H9 (cell line): Measurements from ENCODE around the gene EXOC3. TPM values are rescaled to one million over a fixed set of nuclear protein-coding genes. Genes with fewer than 3 reads are reported as not detected.

Source experiments
- DNase-seq: peaks from one replicate; pipeline ENCODE4 v3.0.0-alpha.2; 2017
- H2AFZ ChIP-seq: one replicate; pipeline ENCODE4 v1.6.1; 2013; ENCODE audit warnings: mild to moderate bottlenecking, low read length, control low read depth, moderate library complexity
- H2AK5ac ChIP-seq: 2 replicates; pipeline ENCODE4 v1.6.1; 2013; ENCODE audit warnings: low read length, control low read depth, mixed read lengths; ENCODE audit not compliant: insufficient read length
- H2BK120ac ChIP-seq: one replicate; pipeline ENCODE4 v1.6.1; 2013; ENCODE audit warnings: low read depth, mild to moderate bottlenecking, low read length, control low read depth, inconsistent platforms; ENCODE audit not compliant: poor library complexity, severe bottlenecking
- H2BK12ac ChIP-seq: 2 replicates; pipeline ENCODE4 v1.6.1; 2013; ENCODE audit warnings: low read length, control low read depth, mixed read lengths, low read depth; ENCODE audit not compliant: insufficient read length
- H2BK15ac ChIP-seq: 2 replicates; pipeline ENCODE4 v1.6.1; 2013; ENCODE audit warnings: low read depth, low read length, control low read depth
- H2BK20ac ChIP-seq: one replicate; pipeline ENCODE4 v1.6.1; 2013; ENCODE audit warnings: low read depth, mild to moderate bottlenecking, low read length, control low read depth, inconsistent platforms; ENCODE audit not compliant: poor library complexity, severe bottlenecking
- H2BK5ac ChIP-seq: 2 replicates; pipeline ENCODE4 v1.6.1; 2013; ENCODE audit warnings: low read length, control low read depth, mixed read lengths; ENCODE audit not compliant: insufficient read length
- H3K14ac ChIP-seq: 2 replicates; pipeline ENCODE4 v1.6.1; 2013; ENCODE audit warnings: low read length, control low read depth; ENCODE audit not compliant: insufficient read depth
- H3K18ac ChIP-seq: 2 replicates; pipeline ENCODE4 v1.6.1; 2013; ENCODE audit warnings: low read depth, mild to moderate bottlenecking, mixed read lengths, low read length, control low read depth; ENCODE audit not compliant: insufficient read length
- H3K23ac ChIP-seq: 2 replicates; pipeline ENCODE4 v1.6.1; 2013; ENCODE audit warnings: low read length, control low read depth, mixed read lengths, low read depth; ENCODE audit not compliant: insufficient read length
- H3K23me2 ChIP-seq: 2 replicates; pipeline ENCODE4 v1.6.1; 2013; ENCODE audit warnings: low read depth, mild to moderate bottlenecking, mixed read lengths, low read length, control low read depth; ENCODE audit not compliant: insufficient read length, poor library complexity, severe bottlenecking
- H3K27ac ChIP-seq: 2 replicates; pipeline ENCODE4 v1.5.1; 2013; ENCODE audit warnings: low read length, control low read depth, mixed read lengths, low read depth; ENCODE audit not compliant: insufficient read length
- H3K27me3 ChIP-seq: 2 replicates; pipeline ENCODE4 v1.6.1; 2013; ENCODE audit warnings: low read length, control low read depth, inconsistent platforms; ENCODE audit not compliant: insufficient read depth
- H3K4ac ChIP-seq: 2 replicates; pipeline ENCODE4 v1.6.1; 2013; ENCODE audit warnings: low read depth, mild to moderate bottlenecking, control low read depth, inconsistent platforms, low read length, moderate library complexity
- H3K4me1 ChIP-seq: 2 replicates; pipeline ENCODE4 v1.6.1; 2013; ENCODE audit warnings: low read length, control low read depth, inconsistent platforms; ENCODE audit not compliant: insufficient read depth
- H3K4me2 ChIP-seq: 2 replicates; pipeline ENCODE4 v1.6.1; 2013; ENCODE audit warnings: low read length, control low read depth, mixed read lengths; ENCODE audit not compliant: insufficient read length, insufficient read depth
- H3K56ac ChIP-seq: 2 replicates; pipeline ENCODE4 v1.6.1; 2013; ENCODE audit warnings: low read depth, mild to moderate bottlenecking, mixed read lengths, low read length, control low read depth; ENCODE audit not compliant: insufficient read length
- H3K79me1 ChIP-seq: 2 replicates; pipeline ENCODE4 v1.6.1; 2013; ENCODE audit warnings: low read depth, mild to moderate bottlenecking, moderate library complexity, low read length, control low read depth, inconsistent platforms; ENCODE audit not compliant: insufficient read depth, poor library complexity, severe bottlenecking
- H3K79me2 ChIP-seq: 2 replicates; pipeline ENCODE4 v1.6.1; 2013; ENCODE audit warnings: low read length, control low read depth, inconsistent platforms; ENCODE audit not compliant: insufficient read depth
- H3K9ac ChIP-seq: 2 replicates; pipeline ENCODE4 v1.6.1; 2013; ENCODE audit warnings: low read length, control low read depth, mixed read lengths; ENCODE audit not compliant: insufficient read length; ENCODE audit errors: extremely low read depth
- H3K9me3 ChIP-seq: one replicate; pipeline ENCODE4 v1.6.1; 2013; ENCODE audit warnings: low read depth, low read length, inconsistent platforms; ENCODE audit not compliant: control insufficient read depth
- H3T11ph ChIP-seq: one replicate; pipeline ENCODE4 v1.6.1; 2013; ENCODE audit warnings: mild to moderate bottlenecking, low read length, control low read depth, inconsistent platforms
- H4K20me1 ChIP-seq: one replicate; pipeline ENCODE4 v1.6.1; 2013; ENCODE audit not compliant: control insufficient read depth, insufficient read length, insufficient read depth
- H4K5ac ChIP-seq: 2 replicates; pipeline ENCODE4 v1.6.1; 2013; ENCODE audit warnings: low read depth, mild to moderate bottlenecking, mixed read lengths, low read length, control low read depth; ENCODE audit not compliant: insufficient read length
- H4K8ac ChIP-seq: replicated peaks from 2 replicates; pipeline ENCODE4 v1.6.1; 2013; ENCODE audit warnings: low read length, control low read depth, mixed read lengths, low read depth; ENCODE audit not compliant: insufficient read length
- H4K91ac ChIP-seq: 2 replicates; pipeline ENCODE4 v1.6.1; 2013; ENCODE audit warnings: low read depth, mild to moderate bottlenecking, moderate library complexity, mixed read lengths, low read length, control low read depth; ENCODE audit not compliant: insufficient read length
- H3K27ac Mint-ChIP-seq, 3 experiments: 2 replicates in 2 of 3; 3 replicates in 1 of 3; pipeline ENCODE4 v1.8.0; 2020 to 2021; ENCODE audit warnings: mixed read lengths in 3 of 3, mild to moderate bottlenecking in 1 of 3, moderate library complexity in 1 of 3
- H3K27me3 Mint-ChIP-seq: 2 replicates; pipeline ENCODE4 v1.8.0; 2021; ENCODE audit warnings: low read depth, mild to moderate bottlenecking, moderate library complexity, mixed read lengths
- H3K36me3 Mint-ChIP-seq, 3 experiments: 2 replicates in 2 of 3; 3 replicates in 1 of 3; pipeline ENCODE4 v1.8.0; 2020 to 2021; ENCODE audit warnings: low read depth in 3 of 3, mixed read lengths in 3 of 3; ENCODE audit not compliant: insufficient read depth in 1 of 3
- H3K4me1 Mint-ChIP-seq, 2 experiments: 2 replicates each; pipeline ENCODE4 v1.8.0; 2020; ENCODE audit warnings: mixed read lengths in 2 of 2
- H3K4me3 Mint-ChIP-seq, 2 experiments: 2 replicates in 1 of 2; 3 replicates in 1 of 2; pipeline ENCODE4 v1.8.0; 2020 to 2021; ENCODE audit warnings: mild to moderate bottlenecking in 2 of 2, mixed read lengths in 2 of 2, moderate library complexity in 1 of 2
- H3K9me3 Mint-ChIP-seq, 2 experiments: 2 replicates in 1 of 2; 3 replicates in 1 of 2; pipeline ENCODE4 v1.8.0; 2020; ENCODE audit warnings: mild to moderate bottlenecking in 2 of 2, mixed read lengths in 2 of 2, moderate library complexity in 1 of 2
- WGBS: extraction: QIAGEN DNeasy Blood & Tissue Kit; methylation state at CpG from one replicate; pipeline ENCODE4 v1.1.7; 2013; ENCODE audit warnings: missing lambda C conversion rate, low lambda C conversion rate, mixed read lengths; ENCODE audit not compliant: insufficient read length; ENCODE audit errors: extremely low coverage; 5-methylcytosine and 5-hydroxymethylcytosine counted together
- total RNA-seq: library from RNA; stranded (reverse); gene quantifications from 2 replicates; pipeline ENCODE4 v1.2.1, GENCODE V29; 2021
- TF ChIP-seq, protein P1 (sequence below): fragments of 200-600 bp; sonication (generic); conservative IDR thresholded peaks from 3 replicates; pipeline ENCODE4 v1.8.0; 2021; ENCODE audit warnings: antibody characterized with exemption, mild to moderate bottlenecking

Gene EXOC3
- total RNA-seq, 1 experiment from 2014 or later: 36.7 TPM

DNA sequence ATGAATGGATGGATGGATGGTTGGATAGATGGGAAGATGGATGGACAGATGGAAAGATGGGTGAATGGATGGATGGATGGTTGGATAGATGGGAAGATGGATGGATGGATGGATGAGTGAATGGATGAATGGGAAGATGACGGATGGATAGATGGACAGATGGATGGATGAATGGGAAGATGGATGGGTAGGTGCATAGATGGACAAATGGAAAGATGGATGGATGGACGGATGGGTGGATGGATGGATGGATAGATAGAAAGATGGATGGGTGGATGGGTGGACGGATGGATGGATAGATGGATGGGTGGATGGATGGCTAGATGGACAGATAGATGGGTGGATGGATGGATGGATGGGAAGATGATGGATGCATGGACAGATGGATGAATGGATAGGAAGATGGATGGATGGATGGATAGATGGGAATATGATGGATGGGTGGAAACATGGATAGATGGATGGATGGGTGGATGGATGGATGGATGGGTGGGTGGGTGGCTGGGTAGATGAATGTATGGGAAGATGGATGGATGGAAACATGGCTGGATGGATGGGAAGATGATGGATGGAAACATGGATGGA, 16.5 kb upstream of the EXOC3 start:
- Histone ChIP-seq H2BK5ac (no peak overlapping the region), H2AK5ac (no peak overlapping the region), H2BK20ac (no peak overlapping the region), H3K4me1 (no peaks in the 10 kb centered on the region), H3K18ac (no peak overlapping the region), H3K23ac (no peak overlapping the region), H2BK120ac (no peak overlapping the region), H3K79me1 (no peaks in the 10 kb centered on the region), H4K20me1 (no peaks in the 10 kb centered on the region), H4K8ac (no peak overlapping the region), H3K56ac (no peak overlapping the region), H2BK15ac (no peak overlapping the region), H2BK12ac (no peak overlapping the region), H4K91ac (no peak overlapping the region), H3K9me3 (no peaks in the 10 kb centered on the region), H2AFZ (no peak overlapping the region), H3T11ph (no peak overlapping the region), H3K4ac (no peak overlapping the region), H3K27ac (no peak overlapping the region), H3K9ac (no peak overlapping the region), H3K4me2 (no peak overlapping the region), H3K79me2 (no peaks in the 10 kb centered on the region), H3K14ac (no peak overlapping the region), H4K5ac (no peak overlapping the region), H3K27me3 (no peaks in the 10 kb centered on the region), H3K23me2 (no peaks in the 10 kb centered on the region)
- Mint-ChIP-seq H3K27ac (no peak overlapping the region), H3K9me3 (peaks cover 6 to 8% of the 10 kb centered on the region in 2 experiments; a peak in 2 of 5 replicates), H3K27me3 (peaks cover 6% of the 10 kb centered on the region), H3K36me3 (peaks cover 0 to 4% (median 0%) of the 10 kb centered on the region in 3 experiments; a peak in 3 of 7 replicates), H3K4me1 (peaks cover 3 to 7% of the 10 kb centered on the region in 2 experiments; a peak in 3 of 4 replicates), H3K4me3 (no peak overlapping the region)
- TF ChIP-seq, protein P1, sequence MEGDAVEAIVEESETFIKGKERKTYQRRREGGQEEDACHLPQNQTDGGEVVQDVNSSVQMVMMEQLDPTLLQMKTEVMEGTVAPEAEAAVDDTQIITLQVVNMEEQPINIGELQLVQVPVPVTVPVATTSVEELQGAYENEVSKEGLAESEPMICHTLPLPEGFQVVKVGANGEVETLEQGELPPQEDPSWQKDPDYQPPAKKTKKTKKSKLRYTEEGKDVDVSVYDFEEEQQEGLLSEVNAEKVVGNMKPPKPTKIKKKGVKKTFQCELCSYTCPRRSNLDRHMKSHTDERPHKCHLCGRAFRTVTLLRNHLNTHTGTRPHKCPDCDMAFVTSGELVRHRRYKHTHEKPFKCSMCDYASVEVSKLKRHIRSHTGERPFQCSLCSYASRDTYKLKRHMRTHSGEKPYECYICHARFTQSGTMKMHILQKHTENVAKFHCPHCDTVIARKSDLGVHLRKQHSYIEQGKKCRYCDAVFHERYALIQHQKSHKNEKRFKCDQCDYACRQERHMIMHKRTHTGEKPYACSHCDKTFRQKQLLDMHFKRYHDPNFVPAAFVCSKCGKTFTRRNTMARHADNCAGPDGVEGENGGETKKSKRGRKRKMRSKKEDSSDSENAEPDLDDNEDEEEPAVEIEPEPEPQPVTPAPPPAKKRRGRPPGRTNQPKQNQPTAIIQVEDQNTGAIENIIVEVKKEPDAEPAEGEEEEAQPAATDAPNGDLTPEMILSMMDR: no peak
- DNase-seq: no peak
- 100% methylated on average over 1 of the region's 3 CpGs for WGBS
